Left ventricle myocardium inferior (tissue), 1 donor: ENCODE results near the gene P2RY6. TPM values are rescaled to one million over a fixed set of nuclear protein-coding genes. Genes with fewer than 3 reads are reported as not detected.
A peak's percentile ranks its signal among the peaks of the same experiment; 100 is the strongest.

Experiments used
- DNase-seq: peaks from one replicate; pipeline ENCODE4 v3.0.0-alpha.2; 2020
- H3K27ac ChIP-seq: fragments of 200-600 bp; replicated peaks from 2 replicates; pipeline ENCODE4 v1.8.0; 2021
- H3K27me3 ChIP-seq: fragments of 200-600 bp; 2 replicates; pipeline ENCODE4 v1.8.0; 2021; ENCODE audit warnings: low read depth
- H3K36me3 ChIP-seq: fragments of 200-600 bp; 2 replicates; pipeline ENCODE4 v1.8.0; 2021
- H3K4me1 ChIP-seq: fragments of 200-600 bp; 2 replicates; pipeline ENCODE4 v1.8.0; 2021
- H3K4me3 ChIP-seq: fragments of 200-600 bp; 2 replicates; pipeline ENCODE4 v1.8.0; 2021; ENCODE audit warnings: mild to moderate bottlenecking, moderate library complexity
- H3K9me3 ChIP-seq: fragments of 200-600 bp; replicated peaks from 2 replicates; pipeline ENCODE4 v1.8.0; 2021
- intact Hi-C: fragments of 100-400 bp; cut with micrococcal nuclease; formaldehyde crosslinking; loops from one replicate; pipeline ENCODE4 v1.11.0; 2022
- total RNA-seq: library from RNA; stranded (reverse); fragmentation: NEBNext Ultra II Directional; extraction: Animal tissue kit (Norgen Biotek cat#: 25700); gene quantifications from one replicate; pipeline ENCODE4 v1.2.1, GENCODE V29; 2021
- TF ChIP-seq, protein P1 (sequence below): fragments of 200-600 bp; IDR thresholded peaks from 2 replicates; pipeline ENCODE4 v1.8.0; 2021; ENCODE audit warnings: antibody characterized with exemption, mild to moderate bottlenecking, borderline replicate concordance
- donor health status: DM: no; HTN: yes; CAD: no; lungs with severe emphysema.

The P2RY6 gene
- total RNA-seq, 1 donor from 2014 or later: 2.2 TPM

DNA sequence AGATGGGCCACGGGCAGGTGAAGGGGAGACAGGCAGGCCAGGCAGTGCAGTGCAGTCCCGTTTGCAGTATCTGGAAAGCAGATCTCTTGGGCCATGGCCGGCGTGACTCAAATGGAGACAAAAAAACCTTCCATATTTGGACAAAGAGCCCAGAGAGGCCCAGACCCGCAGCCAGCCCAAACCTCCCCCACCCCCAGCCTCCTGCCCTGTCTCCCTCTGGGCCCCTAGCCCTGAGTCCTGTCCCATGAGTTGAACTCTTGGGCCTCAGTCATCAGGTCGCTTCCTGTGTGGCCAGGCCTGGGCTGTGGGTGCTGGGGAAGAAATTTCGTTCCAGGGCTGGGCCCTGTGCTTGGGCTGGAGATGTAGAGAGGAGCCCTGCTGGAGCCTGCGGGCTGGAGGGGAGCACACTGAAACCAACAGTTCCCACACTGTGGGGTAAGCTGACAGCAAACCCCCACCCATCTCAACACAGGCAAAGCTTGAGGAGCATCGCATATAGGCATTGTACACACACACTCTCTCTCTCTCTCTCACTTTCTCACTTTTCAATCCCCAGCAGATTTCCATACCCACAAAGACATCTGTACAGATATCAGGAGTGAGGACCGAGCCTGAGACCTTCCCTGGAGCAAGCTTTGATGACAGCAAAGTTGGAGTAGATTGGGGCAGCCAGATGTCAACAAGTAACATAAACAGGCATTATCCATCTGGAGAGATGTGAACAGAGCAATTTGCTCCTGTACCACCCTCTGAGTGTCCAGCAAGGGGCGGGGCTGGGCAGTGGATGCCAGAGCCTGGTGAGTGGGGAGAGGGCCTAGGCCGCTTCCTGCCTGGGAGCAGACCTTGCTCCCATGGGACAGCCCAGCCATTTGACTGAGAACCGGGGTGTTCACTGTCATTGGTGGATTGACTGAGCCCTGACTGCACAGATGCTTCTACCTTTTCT lies 53.2 kb downstream of the P2RY6 start:
- DNase-seq: peak; percentile 47
- Histone ChIP-seq H3K36me3 (peaks cover 6% of the 10 kb centered on the region), H3K27me3 (no peaks in the 10 kb centered on the region), H3K9me3 (no peaks in the 10 kb centered on the region), H3K4me3 (no peak overlapping the region), H3K4me1 (peaks cover 100% of the 10 kb centered on the region), H3K27ac (peak overlapping the region; percentile 99)
- intact Hi-C loops: no loop called here
- TF ChIP-seq, protein P1, sequence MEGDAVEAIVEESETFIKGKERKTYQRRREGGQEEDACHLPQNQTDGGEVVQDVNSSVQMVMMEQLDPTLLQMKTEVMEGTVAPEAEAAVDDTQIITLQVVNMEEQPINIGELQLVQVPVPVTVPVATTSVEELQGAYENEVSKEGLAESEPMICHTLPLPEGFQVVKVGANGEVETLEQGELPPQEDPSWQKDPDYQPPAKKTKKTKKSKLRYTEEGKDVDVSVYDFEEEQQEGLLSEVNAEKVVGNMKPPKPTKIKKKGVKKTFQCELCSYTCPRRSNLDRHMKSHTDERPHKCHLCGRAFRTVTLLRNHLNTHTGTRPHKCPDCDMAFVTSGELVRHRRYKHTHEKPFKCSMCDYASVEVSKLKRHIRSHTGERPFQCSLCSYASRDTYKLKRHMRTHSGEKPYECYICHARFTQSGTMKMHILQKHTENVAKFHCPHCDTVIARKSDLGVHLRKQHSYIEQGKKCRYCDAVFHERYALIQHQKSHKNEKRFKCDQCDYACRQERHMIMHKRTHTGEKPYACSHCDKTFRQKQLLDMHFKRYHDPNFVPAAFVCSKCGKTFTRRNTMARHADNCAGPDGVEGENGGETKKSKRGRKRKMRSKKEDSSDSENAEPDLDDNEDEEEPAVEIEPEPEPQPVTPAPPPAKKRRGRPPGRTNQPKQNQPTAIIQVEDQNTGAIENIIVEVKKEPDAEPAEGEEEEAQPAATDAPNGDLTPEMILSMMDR: no peak

DNA sequence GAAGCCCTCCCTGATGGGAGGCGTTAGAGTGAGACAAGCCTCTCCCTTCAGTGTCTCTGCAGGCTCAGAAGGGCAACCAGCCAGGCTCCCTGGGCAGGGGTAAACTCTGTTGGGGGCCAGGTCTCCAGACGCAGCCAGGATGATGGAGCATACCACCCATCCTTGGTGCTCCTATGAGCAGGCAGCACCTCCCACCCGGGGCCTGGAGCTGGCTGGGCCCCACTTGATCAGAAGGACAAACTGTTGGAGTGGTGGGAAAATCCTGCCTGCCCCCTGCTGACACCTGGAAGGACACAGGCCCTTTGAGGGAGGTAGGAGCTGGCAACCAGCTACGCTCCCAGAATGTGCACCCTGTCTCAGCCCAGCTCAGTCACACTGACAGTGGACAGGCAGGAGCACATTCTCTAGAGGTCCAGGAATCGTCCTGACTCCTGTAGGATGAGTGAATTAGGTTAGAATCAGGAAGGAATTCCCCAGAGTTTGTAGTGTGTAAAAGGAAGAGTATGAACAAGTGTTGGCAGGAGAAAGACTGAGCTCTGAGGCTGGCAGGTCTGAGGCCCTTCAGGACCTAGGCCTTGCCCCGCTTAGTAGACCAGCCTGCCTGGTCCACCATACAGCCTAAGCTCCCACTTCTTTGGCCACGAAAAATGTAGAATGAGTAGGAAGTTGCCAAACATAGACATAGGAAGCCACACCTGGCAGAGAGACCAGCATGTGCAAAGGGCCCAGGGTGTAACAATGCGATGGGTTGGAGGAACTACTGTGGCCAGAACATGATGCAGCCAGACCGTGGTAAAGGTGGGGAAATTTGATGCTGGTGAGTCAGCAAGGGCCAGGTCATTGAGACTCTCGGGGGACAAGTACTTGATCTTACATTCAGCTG lies 55.0 kb downstream of the P2RY6 start:
- intact Hi-C loops: no loop called here
- peaks cover 6% of the 10 kb centered on the region for H3K36me3 ChIP-seq
- no peaks in the 10 kb centered on the region for H3K27me3 ChIP-seq
- no peaks in the 10 kb centered on the region for H3K9me3 ChIP-seq
- H3K4me3 ChIP-seq: no peak overlapping the region
- peaks cover 100% of the 10 kb centered on the region for H3K4me1 ChIP-seq
- DNase-seq: no peak
- H3K27ac ChIP-seq: peak overlapping the region; percentile 99
- TF ChIP-seq, protein P1: no peak

DNA sequence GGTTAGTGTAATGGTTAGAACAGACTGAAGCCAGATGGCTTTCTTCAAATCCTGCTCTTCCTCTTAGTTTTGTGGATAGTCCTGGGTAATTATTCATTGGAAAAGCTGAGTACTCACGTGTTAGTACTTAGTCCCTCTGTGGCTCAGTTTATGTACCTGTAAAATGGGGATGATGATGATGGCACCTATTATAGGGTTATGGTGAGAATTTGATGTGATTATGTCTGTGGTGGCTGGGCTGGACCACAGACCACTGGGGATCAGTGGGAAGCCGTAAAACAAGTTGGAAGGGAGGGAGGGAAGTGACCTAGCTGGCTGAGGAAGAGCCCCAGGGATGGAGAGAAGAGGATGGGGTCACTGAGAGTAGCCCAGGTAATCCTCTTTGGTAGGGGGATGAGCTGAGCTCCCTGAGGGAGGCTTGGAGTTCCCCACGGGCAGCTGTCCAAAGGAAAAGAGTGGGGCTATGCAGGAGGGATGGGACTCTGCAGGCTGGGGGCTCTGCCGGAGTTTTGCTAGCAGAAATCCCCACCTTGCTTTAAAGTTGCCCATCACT lies 55.8 kb downstream of the P2RY6 start:
- Histone ChIP-seq H3K9me3 (no peaks in the 10 kb centered on the region), H3K27me3 (no peaks in the 10 kb centered on the region), H3K27ac (peak overlapping the region; percentile 99), H3K4me1 (peaks cover 99% of the 10 kb centered on the region), H3K4me3 (no peak overlapping the region), H3K36me3 (peaks cover 6% of the 10 kb centered on the region)
- DNase-seq: no peak
- TF ChIP-seq, protein P1: no peak
- intact Hi-C loops: no loop called here

DNA sequence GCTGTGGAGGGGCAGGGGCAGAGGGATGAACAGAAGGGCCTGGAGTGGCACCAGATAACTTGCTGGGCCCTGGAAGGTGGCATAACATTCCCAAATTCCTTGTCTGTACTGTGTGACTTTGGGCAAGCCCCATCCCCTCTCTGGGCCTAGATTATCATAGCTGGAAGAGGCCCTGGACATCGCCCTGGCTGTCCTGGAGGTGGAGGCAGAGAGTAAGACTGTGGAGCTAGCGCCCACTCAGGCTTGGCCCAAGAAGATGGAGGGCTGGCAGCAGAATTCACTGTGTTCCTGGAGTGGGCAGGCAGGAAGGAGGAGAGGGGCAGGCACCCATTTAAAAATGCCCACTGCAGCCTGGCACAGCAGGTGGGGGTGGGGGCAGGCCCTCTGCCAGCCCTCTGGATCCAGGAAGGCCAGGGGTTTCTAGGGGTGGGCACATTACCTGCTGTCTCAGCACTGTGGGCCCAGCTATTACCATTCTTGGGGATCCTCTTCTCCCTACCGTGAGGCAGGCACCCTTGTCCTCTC lies 58.5 kb downstream of the P2RY6 start:
- TF ChIP-seq, protein P1: peak; percentile 44
- Histone ChIP-seq H3K36me3 (peaks cover 4% of the 10 kb centered on the region), H3K4me3 (no peak overlapping the region), H3K9me3 (no peaks in the 10 kb centered on the region), H3K27me3 (no peaks in the 10 kb centered on the region), H3K27ac (peak overlapping the region; percentile 76), H3K4me1 (peaks cover 99% of the 10 kb centered on the region)
- no peak for DNase-seq
- intact Hi-C loops: no loop called here
